Hematopoietic multipotent progenitor cell treated with erythropoietin and hydrocortisone succinate and interleukin-3 and kit ligand, for 17 days (in vitro differentiated cells): ENCODE measurements around the gene PDCD6IP.
"Not testable (repeated sequence)": the region's sequence is repeated elsewhere in the genome, so short reads cannot be mapped to it uniquely, and the experiment has no call there.

Experiments
- DNase-seq: peaks from one replicate; pipeline ENCODE4 v3.0.0-alpha.2; 2015; ENCODE audit warnings: low spot score

PDCD6IP gene

GRCh38 chr3:33795131-33795530 lies 3.3 kb upstream of the PDCD6IP start:
- DNase-seq: no peak

- no peak for DNase-seq
Observed at GRCh38 chr3:33795856-33796536, 2.4 kb upstream of the PDCD6IP start.

- no peak for DNase-seq
Observed at GRCh38 chr3:33798113-33798417, 365 bp upstream of the PDCD6IP start.

GRCh38 chr3:33799202-33799551 lies 747 bp downstream of the PDCD6IP start:
- DNase-seq: no peak

- no peak for DNase-seq
Observed at GRCh38 chr3:33803252-33803651, 4.8 kb downstream of the PDCD6IP start.

GRCh38 chr3:33803894-33804526 lies 5.6 kb downstream of the PDCD6IP start:
- DNase-seq: no peak

GRCh38 chr3:33807191-33807590 lies 8.8 kb downstream of the PDCD6IP start:
- DNase-seq: no peak

- DNase-seq: no peak
Observed at GRCh38 chr3:33808559-33808958, 10.1 kb downstream of the PDCD6IP start.

GRCh38 chr3:33810545-33810944 lies 12.1 kb downstream of the PDCD6IP start:
- DNase-seq: no peak

- no peak for DNase-seq
Observed at GRCh38 chr3:33821989-33822388, 23.6 kb downstream of the PDCD6IP start.

- no peak for DNase-seq
Observed at GRCh38 chr3:33823821-33824220, 25.4 kb downstream of the PDCD6IP start.

- no peak for DNase-seq
Observed at GRCh38 chr3:33825111-33825510, 26.7 kb downstream of the PDCD6IP start.

- no peak for DNase-seq
Observed at GRCh38 chr3:33826206-33826605, 27.8 kb downstream of the PDCD6IP start.

GRCh38 chr3:33826688-33827087 lies 28.3 kb downstream of the PDCD6IP start:
- no peak for DNase-seq

- DNase-seq: no peak
Observed at GRCh38 chr3:33829720-33830119, 31.3 kb downstream of the PDCD6IP start.

- DNase-seq: no peak
Observed at GRCh38 chr3:33831053-33831452, 32.6 kb downstream of the PDCD6IP start.

GRCh38 chr3:33833408-33834095 lies 35.1 kb downstream of the PDCD6IP start:
- no peak for DNase-seq

- no peak for DNase-seq
Observed at GRCh38 chr3:33834096-33834453, 35.6 kb downstream of the PDCD6IP start.

GRCh38 chr3:33837182-33837581 lies 38.8 kb downstream of the PDCD6IP start:
- not testable (repeated sequence) for DNase-seq

- no peak for DNase-seq
Observed at GRCh38 chr3:33839283-33839682, 40.9 kb downstream of the PDCD6IP start.

- DNase-seq: no peak
Observed at GRCh38 chr3:33840179-33840578, 41.7 kb downstream of the PDCD6IP start.

- no peak for DNase-seq
Observed at GRCh38 chr3:33848624-33849347, 50.4 kb downstream of the PDCD6IP start.

- DNase-seq: not testable (repeated sequence)
Observed at GRCh38 chr3:33850599-33850998, 52.2 kb downstream of the PDCD6IP start.
